HCT116 (cell line): ENCODE results near the gene PDE4C. TPM values are rescaled to one million over a fixed set of nuclear protein-coding genes. Genes with fewer than 3 reads are reported as not detected.

Experiments used
- ATAC-seq: fragments of 200-7000 bp; cut with Tn5 transposase; 2 replicates; pipeline ENCODE4 v1.9.1; 2020; ENCODE audit warnings: mild to moderate bottlenecking, moderate library complexity
- BruUV-seq: library from RNA; stranded (reverse); fragments of 400-500 nt; replicated peaks from 2 replicates; lab custom pipeline; 2021; lab: Mats Ljungman, UMichigan
- CTCF ChIA-PET: fragments of 300-600 bp; sonication (Branson Sonifier 250); formaldehyde crosslinking; loops from one replicate; lab custom pipeline; 2021; ENCODE audit warnings: antibody characterized with exemption; lab: Charles Lee
- POLR2A ChIA-PET: fragments of 300-600, 350-600 bp; sonication (Branson Sonifier 250); formaldehyde crosslinking; loops from one replicate; lab custom pipeline; 2021; ENCODE audit warnings: antibody characterized with exemption; lab: Charles Lee
- RAD21 ChIA-PET, 2 experiments: fragments of 300-600 bp; sonication (Branson Sonifier 250); formaldehyde crosslinking; loops; one replicate each; lab custom pipeline; 2023; ENCODE audit warnings: low total read pairs in 2 of 2; ENCODE audit not compliant: uncharacterized antibody in 2 of 2, unreplicated experiment in 2 of 2, low non-redundant PET in 1 of 2; lab: Charles Lee
- DNase-seq: peaks from one replicate; pipeline ENCODE4 v3.0.0-alpha.2; 2010; ENCODE audit warnings: low read depth, low spot score
- H2AFZ ChIP-seq: fragments of 200-600 bp; shearing (Covaris generic), sonication (generic); 2 replicates; pipeline ENCODE4 v1.6.1; 2017; ENCODE audit warnings: low read depth, mixed run types, mixed read lengths, antibody characterized with exemption, low read length; ENCODE audit not compliant: poor library complexity, severe bottlenecking
- H3K27ac ChIP-seq: 2 replicates; pipeline ENCODE4 v1.5.1; 2012; ENCODE audit warnings: low read depth, low read length
- H3K27me3 ChIP-seq: fragments of 200-600 bp; sonication (generic); 2 replicates; pipeline ENCODE4 v1.6.1; 2016; ENCODE audit warnings: mixed run types, low read length, mixed read lengths; ENCODE audit not compliant: insufficient read depth
- H3K36me3 ChIP-seq, 2 experiments: fragments of 200-500 bp in 1 of 2; fragments of 200-600 bp in 1 of 2; sonication (Bioruptor generic) in 1 of 2; sonication (generic) in 1 of 2; 2 replicates each; pipeline versions ENCODE4 v1.5.1 to v1.6.1; 2014 to 2016; ENCODE audit warnings: low read length in 2 of 2, inconsistent platforms in 1 of 2, mixed read lengths in 1 of 2, mixed run types in 1 of 2; ENCODE audit not compliant: insufficient read depth in 2 of 2, control insufficient read depth in 1 of 2
- H3K4me1 ChIP-seq, 2 experiments: fragments of 200-600 bp in 1 of 2; sonication (generic) in 1 of 2; 2 replicates each; pipeline versions ENCODE4 v1.5.1 to v1.6.1; 2012 to 2017; ENCODE audit warnings: low read length in 2 of 2, inconsistent platforms in 1 of 2, mild to moderate bottlenecking in 1 of 2, mixed read lengths in 1 of 2, mixed run types in 1 of 2, moderate library complexity in 1 of 2; ENCODE audit not compliant: insufficient read depth in 2 of 2, control insufficient read depth in 1 of 2
- H3K4me2 ChIP-seq: fragments of 200-600 bp; sonication (generic); 2 replicates; pipeline ENCODE4 v1.6.1; 2017; ENCODE audit warnings: mixed run types, low read length, mixed read lengths
- H3K4me3 ChIP-seq, 2 experiments: fragments of 200-600 bp in 1 of 2; sonication (generic) in 1 of 2; replicated peaks in 1 of 2; 2 replicates each; pipeline ENCODE4 v1.5.1; 2011 to 2016; ENCODE audit warnings: low read length in 2 of 2, control low read depth in 1 of 2, low read depth in 1 of 2, mild to moderate bottlenecking in 1 of 2, mixed read lengths in 1 of 2, mixed run types in 1 of 2
- H3K79me2 ChIP-seq: fragments of 200-600 bp; sonication (generic); 2 replicates; pipeline ENCODE4 v1.6.1; 2017; ENCODE audit warnings: mild to moderate bottlenecking, mixed run types, low read length, moderate library complexity, mixed read lengths; ENCODE audit not compliant: insufficient read depth
- H3K9ac ChIP-seq: fragments of 200-600 bp; sonication (generic); 2 replicates; pipeline ENCODE4 v1.6.1; 2016; ENCODE audit warnings: low read length, mixed read lengths
- H3K9me2 ChIP-seq: fragments of 200-600 bp; sonication (generic), shearing (Covaris generic); 2 replicates; pipeline ENCODE4 v1.6.1; 2017; ENCODE audit warnings: mixed run types, mild to moderate bottlenecking, moderate library complexity; ENCODE audit not compliant: insufficient read depth
- H3K9me3 ChIP-seq, 2 experiments: fragments of 200-500 bp in 1 of 2; fragments of 200-600 bp in 1 of 2; sonication (Bioruptor generic) in 1 of 2; sonication (generic) in 1 of 2; 2 replicates each; pipeline ENCODE4 v1.6.1; 2014 to 2017; ENCODE audit warnings: low read length in 2 of 2, mixed read lengths in 2 of 2, inconsistent platforms in 1 of 2, low read depth in 1 of 2, mild to moderate bottlenecking in 1 of 2, mixed run types in 1 of 2, moderate library complexity in 1 of 2; ENCODE audit not compliant: control insufficient read depth in 1 of 2, insufficient read depth in 1 of 2
- H4K20me1 ChIP-seq: fragments of 200-600 bp; sonication (generic), shearing (Covaris generic); 2 replicates; pipeline ENCODE4 v1.6.1; 2017; ENCODE audit warnings: mixed run types, mild to moderate bottlenecking, moderate library complexity; ENCODE audit not compliant: insufficient read depth
- CBX3 ChIP-seq: IDR thresholded peaks from 2 replicates; pipeline ENCODE4 v1.6.1; 2012; ENCODE audit warnings: low read depth
- CEBPB ChIP-seq: IDR thresholded peaks from 2 replicates; pipeline ENCODE4 v1.6.1; 2012; ENCODE audit warnings: low read depth
- EGR1 ChIP-seq: IDR thresholded peaks from 2 replicates; pipeline ENCODE4 v1.6.1; 2012; ENCODE audit warnings: low read depth
- ELF1 ChIP-seq: IDR thresholded peaks from 2 replicates; pipeline ENCODE4 v1.6.1; 2012; ENCODE audit warnings: low read depth, borderline replicate concordance
- EZH2 ChIP-seq: fragments of 200-600 bp; sonication (generic); IDR thresholded peaks from 2 replicates; pipeline ENCODE4 v1.6.1; 2017; ENCODE audit warnings: antibody characterized with exemption, mixed run types
- EZH2phosphoT487 ChIP-seq: fragments of 200-600 bp; IDR thresholded peaks from 2 replicates; pipeline ENCODE4 v1.6.1; 2018; ENCODE audit warnings: antibody characterized with exemption, borderline replicate concordance
- FOSL1 ChIP-seq: IDR thresholded peaks from 2 replicates; pipeline ENCODE4 v1.6.1; 2012; ENCODE audit warnings: low read depth
- JUND ChIP-seq: IDR thresholded peaks from 2 replicates; pipeline ENCODE4 v1.6.1; 2012
- RAD21 ChIP-seq: IDR thresholded peaks from 2 replicates; pipeline ENCODE4 v1.6.1; 2012; ENCODE audit warnings: low read depth, mild to moderate bottlenecking
- SIN3A ChIP-seq: IDR thresholded peaks from 2 replicates; pipeline ENCODE4 v1.6.1; 2012; ENCODE audit warnings: low read depth
- SP1 ChIP-seq: IDR thresholded peaks from 2 replicates; pipeline ENCODE4 v1.6.1; 2012; ENCODE audit warnings: low read depth
- SRF ChIP-seq: IDR thresholded peaks from 2 replicates; pipeline ENCODE4 v1.6.1; 2012; ENCODE audit warnings: low read depth
- TCF7L2 ChIP-seq: IDR thresholded peaks from 2 replicates; pipeline ENCODE4 v1.7.0; 2011; ENCODE audit warnings: borderline replicate concordance, inconsistent platforms; ENCODE audit not compliant: insufficient read depth, insufficient read length; ENCODE audit errors: extremely low read depth
- YY1 ChIP-seq: IDR thresholded peaks from 2 replicates; pipeline ENCODE4 v1.6.1; 2011; ENCODE audit warnings: low read length, low read depth, moderate library complexity, mild to moderate bottlenecking; ENCODE audit not compliant: insufficient replicate concordance; ENCODE audit errors: extremely low read depth
- ZNF274 ChIP-seq: fragments of 200-500 bp; sonication (Bioruptor generic); IDR thresholded peaks from 2 replicates; pipeline ENCODE4 v1.6.1; 2014; ENCODE audit warnings: mild to moderate bottlenecking, low read depth, low read length, inconsistent platforms
- intact Hi-C: fragments of 100-400 bp; cut with micrococcal nuclease; formaldehyde crosslinking; loops from 2 replicates; pipeline ENCODE4 v1.10.0; 2022
- total RNA-seq: library from RNA; stranded (reverse); gene quantifications from one replicate; pipeline ENCODE4 v1.2.1, GENCODE V29; 2021; ENCODE audit not compliant: unreplicated experiment
- TF ChIP-seq, protein P1 (sequence below): IDR thresholded peaks from 2 replicates; pipeline ENCODE4 v1.6.1; 2012; ENCODE audit warnings: low read depth
- TF ChIP-seq, protein P2 (sequence below): IDR thresholded peaks from 2 replicates; pipeline ENCODE4 v1.6.1; 2012

PDE4C gene
- total RNA-seq, 1 experiment from 2014 or later = 1.5 TPM

DNA sequence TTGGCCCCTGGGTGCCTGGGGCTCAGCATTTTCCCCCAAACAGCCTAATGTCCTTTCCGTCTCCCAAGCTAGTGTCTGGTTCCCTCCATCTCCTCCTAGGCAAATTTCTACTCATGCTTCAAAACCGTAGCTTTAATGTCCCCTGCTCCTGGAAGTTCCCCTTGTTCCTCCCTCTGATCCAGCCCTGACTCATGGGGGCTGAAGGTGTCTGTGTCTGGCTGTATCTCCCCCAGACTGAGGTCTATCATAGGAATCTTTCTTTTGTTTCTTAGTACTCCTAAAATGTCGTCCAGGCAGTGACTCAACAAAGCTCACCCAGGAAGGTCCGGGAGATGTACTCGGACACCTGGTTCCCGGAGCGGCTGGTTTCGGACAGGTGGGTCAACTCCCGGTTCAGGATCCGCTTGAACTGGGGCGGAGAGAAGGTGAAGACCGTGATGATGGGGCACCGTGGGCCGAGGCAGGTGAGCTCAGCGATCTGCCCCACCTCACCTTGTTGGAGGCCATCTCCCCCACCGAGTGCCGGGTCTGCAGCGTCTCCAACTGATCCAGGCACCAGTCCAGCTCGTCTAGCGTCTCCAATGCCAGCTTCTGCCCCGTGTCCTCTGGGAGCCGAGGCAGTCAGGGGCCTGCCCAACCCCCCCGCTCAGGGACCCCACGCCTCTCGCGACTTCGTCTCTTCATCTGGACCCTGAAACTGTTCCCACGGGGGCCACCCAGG, 6.2 kb downstream of the PDE4C start:
- ChIA-PET CTCF (interaction anchor here (1.1 to 3.3 kb wide), 2 partner anchors 12 to 60 kb away, joined by 4 to 11 read pairs; no protein-coding TSS in a partner anchor), RAD21 (no interaction called here), POLR2A (interaction anchor here (1.0 to 1.5 kb wide), 3 partner anchors 11 to 27 kb away, joined by 3 to 4 read pairs (median 3); partner anchors contain the start of gene MPV17L2)
- Histone ChIP-seq H3K9me3 (no peaks in the 10 kb centered on the region), H3K4me1 (peaks cover 19 to 30% of the 10 kb centered on the region in 2 experiments), H2AFZ (no peak overlapping the region), H3K27ac (no peak overlapping the region), H4K20me1 (no peaks in the 10 kb centered on the region), H3K27me3 (no peaks in the 10 kb centered on the region), H3K79me2 (no peaks in the 10 kb centered on the region), H3K9ac (no peak overlapping the region), H3K4me3 (no peak overlapping the region), H3K4me2 (no peak overlapping the region; the same call in 1 of the 2 replicates), H3K9me2 (no peaks in the 10 kb centered on the region), H3K36me3 (no peaks in the 10 kb centered on the region)
- intact Hi-C loops = no loop called here
- ATAC-seq = no peak
- TF ChIP-seq CEBPB (no peak), SIN3A (no peak), EZH2 (no peak), RAD21 (no peak), ELF1 (no peak), TCF7L2 (no peak), SRF (no peak), SP1 (no peak), YY1 (no peak), CBX3 (no peak), JUND (no peak), FOSL1 (no peak), EGR1 (no peak), EZH2phosphoT487 (no peak), ZNF274 (no peak)
- TF ChIP-seq, protein P1, sequence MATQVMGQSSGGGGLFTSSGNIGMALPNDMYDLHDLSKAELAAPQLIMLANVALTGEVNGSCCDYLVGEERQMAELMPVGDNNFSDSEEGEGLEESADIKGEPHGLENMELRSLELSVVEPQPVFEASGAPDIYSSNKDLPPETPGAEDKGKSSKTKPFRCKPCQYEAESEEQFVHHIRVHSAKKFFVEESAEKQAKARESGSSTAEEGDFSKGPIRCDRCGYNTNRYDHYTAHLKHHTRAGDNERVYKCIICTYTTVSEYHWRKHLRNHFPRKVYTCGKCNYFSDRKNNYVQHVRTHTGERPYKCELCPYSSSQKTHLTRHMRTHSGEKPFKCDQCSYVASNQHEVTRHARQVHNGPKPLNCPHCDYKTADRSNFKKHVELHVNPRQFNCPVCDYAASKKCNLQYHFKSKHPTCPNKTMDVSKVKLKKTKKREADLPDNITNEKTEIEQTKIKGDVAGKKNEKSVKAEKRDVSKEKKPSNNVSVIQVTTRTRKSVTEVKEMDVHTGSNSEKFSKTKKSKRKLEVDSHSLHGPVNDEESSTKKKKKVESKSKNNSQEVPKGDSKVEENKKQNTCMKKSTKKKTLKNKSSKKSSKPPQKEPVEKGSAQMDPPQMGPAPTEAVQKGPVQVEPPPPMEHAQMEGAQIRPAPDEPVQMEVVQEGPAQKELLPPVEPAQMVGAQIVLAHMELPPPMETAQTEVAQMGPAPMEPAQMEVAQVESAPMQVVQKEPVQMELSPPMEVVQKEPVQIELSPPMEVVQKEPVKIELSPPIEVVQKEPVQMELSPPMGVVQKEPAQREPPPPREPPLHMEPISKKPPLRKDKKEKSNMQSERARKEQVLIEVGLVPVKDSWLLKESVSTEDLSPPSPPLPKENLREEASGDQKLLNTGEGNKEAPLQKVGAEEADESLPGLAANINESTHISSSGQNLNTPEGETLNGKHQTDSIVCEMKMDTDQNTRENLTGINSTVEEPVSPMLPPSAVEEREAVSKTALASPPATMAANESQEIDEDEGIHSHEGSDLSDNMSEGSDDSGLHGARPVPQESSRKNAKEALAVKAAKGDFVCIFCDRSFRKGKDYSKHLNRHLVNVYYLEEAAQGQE = no peak
- TF ChIP-seq, protein P2, sequence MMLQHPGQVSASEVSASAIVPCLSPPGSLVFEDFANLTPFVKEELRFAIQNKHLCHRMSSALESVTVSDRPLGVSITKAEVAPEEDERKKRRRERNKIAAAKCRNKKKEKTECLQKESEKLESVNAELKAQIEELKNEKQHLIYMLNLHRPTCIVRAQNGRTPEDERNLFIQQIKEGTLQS = no peak
- no TSS peak for BruUV-seq
- no peak for DNase-seq
